ENCODE results near the gene KCNJ11.
A peak's percentile ranks its signal among the peaks of the same experiment; 100 is the strongest.

KCNJ11 gene

GRCh38 chr11:17389957-17390649 is 1.6 kb upstream of the KCNJ11 start:
- no peak for DNase-seq

- DNase-seq = peak; percentile 40
Measured at GRCh38 chr11:17389211-17389956, 925 bp upstream of the KCNJ11 start.

- DNase-seq = no peak
Measured at GRCh38 chr11:17387811-17388210, 648 bp downstream of the KCNJ11 start.

- DNase-seq = no peak
Measured at GRCh38 chr11:17387254-17387653, 1.2 kb downstream of the KCNJ11 start.

- DNase-seq = peak; percentile 55
Measured at GRCh38 chr11:17386331-17387084, 2.0 kb downstream of the KCNJ11 start.

GRCh38 chr11:17385926-17386325 is 2.5 kb downstream of the KCNJ11 start:
- no peak for DNase-seq

- no peak for DNase-seq
Measured at GRCh38 chr11:17385492-17385891, 3.0 kb downstream of the KCNJ11 start.

GRCh38 chr11:17384002-17384511 is 4.4 kb downstream of the KCNJ11 start:
- DNase-seq = peak; percentile 81

- DNase-seq = no peak
Measured at GRCh38 chr11:17383461-17383860, 5.0 kb downstream of the KCNJ11 start.

GRCh38 chr11:17382046-17382728 is 6.3 kb downstream of the KCNJ11 start:
- no peak for DNase-seq

GRCh38 chr11:17381156-17381555 is 7.3 kb downstream of the KCNJ11 start:
- no peak for DNase-seq

GRCh38 chr11:17379383-17380180 is 8.9 kb downstream of the KCNJ11 start:
- DNase-seq = no peak

- no peak for DNase-seq
Measured at GRCh38 chr11:17378655-17379054, 9.8 kb downstream of the KCNJ11 start.

- no peak for DNase-seq
Measured at GRCh38 chr11:17376493-17376892, 12.0 kb downstream of the KCNJ11 start.

- no peak for DNase-seq
Measured at GRCh38 chr11:17375547-17375946, 12.9 kb downstream of the KCNJ11 start.

GRCh38 chr11:17371614-17372013 is 16.8 kb downstream of the KCNJ11 start:
- no peak for DNase-seq

GRCh38 chr11:17369684-17370243 is 18.7 kb downstream of the KCNJ11 start:
- DNase-seq = no peak

- DNase-seq = no peak
Measured at GRCh38 chr11:17369094-17369493, 19.4 kb downstream of the KCNJ11 start.

GRCh38 chr11:17368551-17368950 is 19.9 kb downstream of the KCNJ11 start:
- DNase-seq = no peak

- no peak for DNase-seq
Measured at GRCh38 chr11:17366495-17366894, 22.0 kb downstream of the KCNJ11 start.

- DNase-seq = peak; percentile 91
Measured at GRCh38 chr11:17354601-17354991, 33.9 kb downstream of the KCNJ11 start.

Measured in hematopoietic multipotent progenitor cell treated with erythropoietin and hydrocortisone succinate and interleukin-3 and kit ligand, for 8 days (in vitro differentiated cells).